ENCODE results near the gene SPDYE5. TPM values are rescaled to one million over a fixed set of nuclear protein-coding genes. Genes with fewer than 3 reads are reported as not detected.
"Not testable (repeated sequence)": the region's sequence is repeated elsewhere in the genome, so short reads cannot be mapped to it uniquely, and the experiment has no call there.

SPDYE5 gene
- total RNA-seq, result 1 to 10 TPM in 3 of 8 experiments, under 1 TPM in 5; 0.65 to 5.8 (median 0.85) TPM

- ATAC-seq (replicated peaks in 6 of 8); H3K4me3 ChIP-seq; H3K4me1 ChIP-seq (replicated peaks in 1 of 2); H3K27ac ChIP-seq; in situ Hi-C loops (cut with MboI; ENCODE audit: low pct_unique_long_range_greater_than_20kb in 2 of 9, low sequenced_read_pairs in 9 of 9, unreplicated experiment in 9 of 9): not testable (repeated sequence)
- WGBS, 10 experiments, result no CpG with 5 or more reads among the region's 6 CpGs
Observed at GRCh38 chr7:75492020-75492419, at the start of gene SPDYE5. Gene SPDYE5 (plus strand): TSS chr7:75492320. CDS start chr7:75494048, 1,728 bp downstream.

DNA sequence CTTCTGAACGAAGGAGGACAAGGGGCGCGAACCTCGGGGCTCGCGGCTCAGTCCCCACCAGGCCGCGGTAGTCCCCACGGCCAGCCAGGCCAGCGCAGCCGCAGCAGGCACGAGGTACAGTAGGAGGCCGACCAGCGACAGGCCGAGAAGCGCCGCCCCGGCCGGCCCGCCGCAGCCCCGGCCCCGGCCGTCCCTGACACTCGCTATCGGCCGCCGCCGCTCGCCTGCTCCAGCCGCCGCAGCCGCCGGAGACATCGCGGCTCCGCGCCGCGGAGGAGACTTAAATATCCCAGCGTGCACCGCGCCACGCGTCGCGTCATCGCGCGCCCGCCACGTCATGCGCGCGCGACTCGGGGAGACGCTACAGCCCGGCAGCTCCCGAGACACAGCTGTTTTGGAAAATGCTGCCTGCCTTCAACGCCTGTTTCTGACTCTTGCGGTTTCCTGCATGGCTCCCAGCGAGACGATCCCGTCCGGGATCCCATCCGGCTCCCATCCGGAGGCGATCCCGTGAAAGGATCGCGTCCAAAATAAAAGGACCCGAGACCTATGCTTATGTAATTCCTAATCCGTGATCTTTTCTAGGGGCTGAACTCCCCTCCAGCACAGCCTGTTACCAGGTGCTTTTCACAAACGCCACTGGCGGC is 49.5 kb upstream of the SPDYE5 start:
- ATAC-seq (replicated peaks in 6 of 8), result peak; percentile 85 to 96 (median 92)
- in situ Hi-C loops (cut with MboI; ENCODE audit: low pct_unique_long_range_greater_than_20kb in 2 of 9, low sequenced_read_pairs in 9 of 9, unreplicated experiment in 9 of 9); H3K4me1 ChIP-seq (replicated peaks in 1 of 2): not testable (repeated sequence)
- H3K4me3 ChIP-seq, result peak overlapping the region; percentile 91 to 100 (median 98)
- peak overlapping the region; percentile 92 to 99 for H3K27ac ChIP-seq
- no CpG with 5 or more reads among the region's 76 CpGs for WGBS, 10 experiments

GRCh38 chr7:75449946-75450345 is 42.2 kb upstream of the SPDYE5 start:
- ATAC-seq (replicated peaks in 6 of 8); H3K27ac ChIP-seq; H3K4me1 ChIP-seq (replicated peaks in 1 of 2); in situ Hi-C loops (cut with MboI; ENCODE audit: low pct_unique_long_range_greater_than_20kb in 2 of 9, low sequenced_read_pairs in 9 of 9, unreplicated experiment in 9 of 9); H3K4me3 ChIP-seq: not testable (repeated sequence)
- no CpG with 5 or more reads among the region's 5 CpGs for WGBS, 10 experiments

GRCh38 chr7:75452494-75452955 is 39.6 kb upstream of the SPDYE5 start:
- H3K4me3 ChIP-seq; in situ Hi-C loops (cut with MboI; ENCODE audit: low pct_unique_long_range_greater_than_20kb in 2 of 9, low sequenced_read_pairs in 9 of 9, unreplicated experiment in 9 of 9); H3K27ac ChIP-seq; H3K4me1 ChIP-seq (replicated peaks in 1 of 2): not testable (repeated sequence)
- peak in 7 of 8 experiments; percentile 50 to 97 (median 78) for ATAC-seq (replicated peaks in 6 of 8)
- WGBS, 10 experiments, result 6% methylated on average over 2 of the region's 4 CpGs; no CpG with 5 or more reads in 9 of the 10 experiments

GRCh38 chr7:75456403-75456802 is 35.7 kb upstream of the SPDYE5 start:
- H3K27ac ChIP-seq; ATAC-seq (replicated peaks in 6 of 8); H3K4me3 ChIP-seq; in situ Hi-C loops (cut with MboI; ENCODE audit: low pct_unique_long_range_greater_than_20kb in 2 of 9, low sequenced_read_pairs in 9 of 9, unreplicated experiment in 9 of 9); H3K4me1 ChIP-seq (replicated peaks in 1 of 2): not testable (repeated sequence)
- no CpG with 5 or more reads among the region's 10 CpGs for WGBS, 10 experiments

DNA sequence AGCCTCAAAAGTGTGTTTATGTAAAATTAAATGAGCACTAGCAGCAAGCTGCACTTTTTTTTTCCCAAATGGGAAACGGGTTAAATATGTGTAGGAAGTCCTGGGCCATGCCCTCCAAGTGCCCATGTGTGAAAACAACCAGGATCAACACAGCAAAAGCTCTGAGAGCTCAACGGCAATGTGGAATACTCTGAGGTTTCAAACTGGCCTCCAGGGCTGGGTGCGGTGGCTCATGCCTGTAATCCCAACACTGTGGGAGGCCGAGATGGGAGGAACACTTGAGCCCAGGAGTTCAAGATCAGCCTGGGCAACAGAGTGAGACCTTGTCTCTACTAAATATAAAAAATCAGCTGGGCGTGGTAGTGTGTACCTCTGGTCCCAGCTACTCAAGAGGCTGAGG is 34.1 kb upstream of the SPDYE5 start:
- H3K4me3 ChIP-seq; H3K27ac ChIP-seq; H3K4me1 ChIP-seq (replicated peaks in 1 of 2); in situ Hi-C loops (cut with MboI; ENCODE audit: low pct_unique_long_range_greater_than_20kb in 2 of 9, low sequenced_read_pairs in 9 of 9, unreplicated experiment in 9 of 9): not testable (repeated sequence)
- no CpG with 5 or more reads among the region's 5 CpGs for WGBS, 10 experiments
- peak in 3 of 8 experiments; percentile 90 to 94 (median 91) for ATAC-seq (replicated peaks in 6 of 8)

GRCh38 chr7:75460541-75460940 is 31.6 kb upstream of the SPDYE5 start:
- in situ Hi-C loops (cut with MboI; ENCODE audit: low pct_unique_long_range_greater_than_20kb in 2 of 9, low sequenced_read_pairs in 9 of 9, unreplicated experiment in 9 of 9); ATAC-seq (replicated peaks in 6 of 8); H3K4me3 ChIP-seq; H3K27ac ChIP-seq; H3K4me1 ChIP-seq (replicated peaks in 1 of 2): not testable (repeated sequence)
- no CpG with 5 or more reads among the region's 5 CpGs for WGBS, 10 experiments

- H3K4me1 ChIP-seq (replicated peaks in 1 of 2); in situ Hi-C loops (cut with MboI; ENCODE audit: low pct_unique_long_range_greater_than_20kb in 2 of 9, low sequenced_read_pairs in 9 of 9, unreplicated experiment in 9 of 9); H3K27ac ChIP-seq; ATAC-seq (replicated peaks in 6 of 8); H3K4me3 ChIP-seq: not testable (repeated sequence)
- 60 to 86% methylated on average over 1 to 2 of the region's 4 CpGs; no CpG with 5 or more reads in 8 of the 10 experiments for WGBS, 10 experiments
Observed at GRCh38 chr7:75470166-75470565, 22.0 kb upstream of the SPDYE5 start.

DNA sequence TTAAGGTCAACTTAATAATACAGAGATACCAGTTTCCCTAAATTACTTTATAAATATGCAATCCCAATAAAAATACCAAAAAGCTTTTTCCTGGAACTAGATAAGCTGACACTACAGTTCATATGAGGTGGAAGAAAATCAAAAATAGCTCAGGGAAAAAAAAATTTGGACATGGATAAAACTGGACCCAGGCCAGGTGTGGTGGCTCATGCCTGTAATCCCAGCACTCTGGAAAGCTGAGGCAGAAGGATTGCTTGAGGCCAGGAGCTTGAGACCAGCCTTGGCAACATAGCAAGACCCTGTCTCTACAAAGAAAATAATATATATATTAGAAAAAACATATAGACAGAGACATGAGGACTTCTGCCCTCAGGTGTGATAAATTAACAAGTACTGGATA is 14.7 kb upstream of the SPDYE5 start:
- ATAC-seq (replicated peaks in 6 of 8); in situ Hi-C loops (cut with MboI; ENCODE audit: low pct_unique_long_range_greater_than_20kb in 2 of 9, low sequenced_read_pairs in 9 of 9, unreplicated experiment in 9 of 9); H3K4me3 ChIP-seq; H3K4me1 ChIP-seq (replicated peaks in 1 of 2); H3K27ac ChIP-seq: not testable (repeated sequence)

DNA sequence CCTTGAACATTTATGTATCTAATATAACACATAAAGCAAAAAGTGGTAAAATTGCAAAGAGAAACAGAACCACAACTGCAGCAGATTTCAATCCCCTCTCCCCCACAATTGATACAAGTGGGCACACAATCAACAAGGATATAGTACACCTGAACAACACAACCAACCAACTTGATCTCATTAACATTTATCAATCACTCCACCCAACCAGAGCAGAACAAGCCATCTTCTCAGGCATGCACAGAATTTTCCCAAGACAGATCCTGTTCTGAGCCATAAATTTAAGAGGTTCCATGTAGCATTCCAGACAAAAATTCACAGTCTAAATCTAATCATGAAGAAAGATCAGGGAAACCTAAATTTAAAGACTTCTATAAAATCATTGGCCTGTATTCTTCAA is 11.8 kb upstream of the SPDYE5 start:
- H3K4me3 ChIP-seq; ATAC-seq (replicated peaks in 6 of 8); H3K27ac ChIP-seq; in situ Hi-C loops (cut with MboI; ENCODE audit: low pct_unique_long_range_greater_than_20kb in 2 of 9, low sequenced_read_pairs in 9 of 9, unreplicated experiment in 9 of 9); H3K4me1 ChIP-seq (replicated peaks in 1 of 2): not testable (repeated sequence)

- not testable (repeated sequence) for ATAC-seq (replicated peaks in 6 of 8)
- no CpG with 5 or more reads among the region's 32 CpGs for WGBS, 10 experiments
Observed at GRCh38 chr7:75485355-75485978, 6.7 kb upstream of the SPDYE5 start.

DNA sequence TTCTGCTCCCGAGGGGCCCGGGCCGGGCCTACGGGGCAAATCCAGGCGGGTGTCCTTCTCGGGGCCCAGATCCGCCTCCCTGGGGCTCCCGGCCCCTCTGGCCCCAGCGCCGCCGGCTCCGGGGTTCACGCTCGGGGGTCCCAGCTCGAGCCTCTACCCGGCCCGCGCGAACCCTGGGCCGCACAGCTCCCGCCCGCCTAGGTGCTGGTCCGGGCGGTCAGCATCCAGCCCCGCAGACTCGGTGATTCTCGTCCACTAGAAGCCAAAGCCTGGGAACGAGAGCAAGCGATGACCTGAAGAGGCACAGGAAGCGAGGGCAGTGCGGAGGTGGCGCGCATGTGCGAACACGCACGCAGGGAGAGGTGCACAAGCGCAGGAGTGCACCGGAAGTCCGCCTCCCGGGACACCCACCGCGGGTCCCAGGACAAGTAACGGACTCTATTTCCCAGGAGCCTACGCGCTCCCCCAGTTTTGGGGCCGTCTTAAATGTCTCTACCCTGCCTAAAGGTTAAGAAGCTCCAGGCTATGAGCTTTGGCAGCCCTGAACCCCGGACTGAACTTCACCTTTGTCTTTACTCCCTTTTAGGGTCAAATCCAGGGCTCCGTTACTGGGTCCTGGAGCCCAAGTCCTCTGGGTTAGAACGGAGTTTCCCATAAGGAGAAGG is 6.0 kb upstream of the SPDYE5 start, which contains the start of gene POM121C:
TSS of gene POM121C (minus strand) at position 321 of the 665 bp plus-strand sequence. CDS start 44,803 bp downstream, outside the sequence.
- in situ Hi-C loops (cut with MboI; ENCODE audit: low pct_unique_long_range_greater_than_20kb in 2 of 9, low sequenced_read_pairs in 9 of 9, unreplicated experiment in 9 of 9), result not testable (repeated sequence)
- 0 to 11% (median 0%) methylated on average over 3 to 9 of the region's 49 CpGs; no CpG with 5 or more reads in 5 of the 10 experiments for WGBS, 10 experiments

More at GRCh38 chr7:75485355-75485978, 6.7 kb upstream of the SPDYE5 start:
- in situ Hi-C loops (cut with MboI; ENCODE audit: low pct_unique_long_range_greater_than_20kb in 2 of 9, low sequenced_read_pairs in 9 of 9, unreplicated experiment in 9 of 9); H3K4me1 ChIP-seq (replicated peaks in 1 of 2): not testable (repeated sequence)
- Histone ChIP-seq H3K4me3 (peak overlapping the region; percentile 58 to 96 (median 85)), H3K27ac (peak overlapping the region; percentile 86 to 96)

GRCh38 chr7:75509033-75509432 is 16.9 kb downstream of the SPDYE5 start:
- H3K27ac ChIP-seq; H3K4me1 ChIP-seq (replicated peaks in 1 of 2); in situ Hi-C loops (cut with MboI; ENCODE audit: low pct_unique_long_range_greater_than_20kb in 2 of 9, low sequenced_read_pairs in 9 of 9, unreplicated experiment in 9 of 9); ATAC-seq (replicated peaks in 6 of 8); H3K4me3 ChIP-seq: not testable (repeated sequence)
- WGBS, 10 experiments, result no CpG with 5 or more reads among the region's 4 CpGs

More for the DNA sequence above, 6.0 kb upstream of the SPDYE5 start, which contains the start of gene POM121C:
- Histone ChIP-seq H3K4me3 (peak within 1 kb of the TSS; percentile 58 to 96 (median 85)), H3K27ac (peak within 1 kb of the TSS; percentile 86 to 96)
- not testable (repeated sequence) for H3K4me1 ChIP-seq (replicated peaks in 1 of 2)
- ATAC-seq (replicated peaks in 6 of 8), result peak; percentile 100

Measured in motor neuron (in vitro differentiated cells).